Mucosa of gallbladder (tissue), 1 donor: ENCODE results near the gene LDLRAP1. TPM values are rescaled to one million over a fixed set of nuclear protein-coding genes. Genes with fewer than 3 reads are reported as not detected.

Experiments
- DNase-seq: peaks from one replicate; pipeline ENCODE4 v3.0.0-alpha.2; 2020; ENCODE audit warnings: low spot score
- total RNA-seq: library from RNA; stranded (reverse); gene quantifications from one replicate; pipeline ENCODE4 v1.2.1, GENCODE V29; 2021
- donor health status: DM: no; HTN: no; CAD: no.

LDLRAP1 gene
- total RNA-seq, 1 donor from 2014 or later, result 22.8 TPM

DNA sequence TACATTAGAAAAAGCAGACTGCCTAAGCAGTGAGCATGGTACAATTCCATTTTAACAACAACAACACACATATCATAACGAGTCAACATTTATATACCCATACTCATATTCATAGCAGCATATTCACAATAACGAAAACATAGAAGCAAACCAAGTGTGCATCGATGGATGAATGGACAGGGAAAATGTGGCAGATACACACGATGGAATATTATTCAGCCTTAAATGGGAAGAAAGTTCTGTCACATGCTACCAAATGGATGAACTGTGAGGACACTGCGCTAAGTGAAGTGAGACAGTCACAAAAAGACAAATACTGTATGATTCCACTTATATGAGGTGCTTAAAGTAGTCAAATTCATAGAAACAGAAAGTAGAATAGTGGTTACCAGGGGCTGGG is 63.7 kb downstream of the LDLRAP1 start:
- no peak for DNase-seq

DNA sequence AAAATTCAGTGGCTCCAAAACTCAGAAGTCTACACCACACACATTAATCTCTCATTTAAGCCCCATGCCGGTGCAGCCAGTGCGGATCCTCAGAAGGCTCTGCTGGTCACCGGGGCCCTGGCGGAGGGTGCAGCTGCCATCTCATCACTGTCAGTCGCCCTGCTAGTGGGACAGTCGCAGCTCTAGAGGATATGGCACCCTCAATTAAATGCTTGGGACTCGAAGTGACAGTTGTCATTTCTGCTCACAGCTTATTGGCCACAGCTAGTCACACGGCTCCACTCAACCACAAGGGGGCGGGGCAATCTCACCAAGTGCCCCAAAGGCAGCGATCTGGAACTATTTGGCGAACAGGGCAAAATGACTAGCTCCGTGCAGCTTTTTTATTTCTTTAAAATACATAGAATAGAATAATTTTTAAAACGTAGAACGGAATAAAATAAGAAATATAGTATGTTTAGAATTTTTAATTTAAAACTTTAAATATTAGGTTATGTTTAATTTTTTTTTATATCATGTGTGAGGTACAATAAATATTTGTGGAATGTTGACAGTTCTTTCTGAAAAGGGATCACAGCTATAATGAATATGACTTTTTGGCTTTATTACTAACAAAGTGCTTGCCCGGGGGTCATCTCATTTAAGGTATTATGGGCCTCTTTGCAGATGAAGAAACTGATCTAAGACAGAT is 65.2 kb downstream of the LDLRAP1 start:
- DNase-seq, result peak; percentile 88

DNA sequence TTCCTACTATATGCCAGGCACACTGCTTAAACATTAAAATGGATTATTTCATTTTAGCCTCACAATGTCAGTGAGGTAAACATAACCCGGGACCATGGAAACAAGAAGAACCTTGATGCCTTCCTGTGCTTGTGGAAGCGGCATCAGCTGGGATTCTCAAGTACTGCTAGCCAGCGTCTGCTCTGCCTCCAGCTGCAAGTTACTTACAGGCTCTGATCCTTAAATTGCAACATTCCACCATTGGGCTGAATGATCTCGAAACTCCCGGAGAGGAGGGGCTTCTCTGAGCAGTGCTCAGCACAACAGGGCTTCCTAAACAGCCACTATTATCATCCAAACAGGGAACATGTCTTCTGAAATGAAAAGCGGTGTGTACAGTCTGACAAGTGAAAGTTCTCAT is 66.5 kb downstream of the LDLRAP1 start:
- no peak for DNase-seq

DNA sequence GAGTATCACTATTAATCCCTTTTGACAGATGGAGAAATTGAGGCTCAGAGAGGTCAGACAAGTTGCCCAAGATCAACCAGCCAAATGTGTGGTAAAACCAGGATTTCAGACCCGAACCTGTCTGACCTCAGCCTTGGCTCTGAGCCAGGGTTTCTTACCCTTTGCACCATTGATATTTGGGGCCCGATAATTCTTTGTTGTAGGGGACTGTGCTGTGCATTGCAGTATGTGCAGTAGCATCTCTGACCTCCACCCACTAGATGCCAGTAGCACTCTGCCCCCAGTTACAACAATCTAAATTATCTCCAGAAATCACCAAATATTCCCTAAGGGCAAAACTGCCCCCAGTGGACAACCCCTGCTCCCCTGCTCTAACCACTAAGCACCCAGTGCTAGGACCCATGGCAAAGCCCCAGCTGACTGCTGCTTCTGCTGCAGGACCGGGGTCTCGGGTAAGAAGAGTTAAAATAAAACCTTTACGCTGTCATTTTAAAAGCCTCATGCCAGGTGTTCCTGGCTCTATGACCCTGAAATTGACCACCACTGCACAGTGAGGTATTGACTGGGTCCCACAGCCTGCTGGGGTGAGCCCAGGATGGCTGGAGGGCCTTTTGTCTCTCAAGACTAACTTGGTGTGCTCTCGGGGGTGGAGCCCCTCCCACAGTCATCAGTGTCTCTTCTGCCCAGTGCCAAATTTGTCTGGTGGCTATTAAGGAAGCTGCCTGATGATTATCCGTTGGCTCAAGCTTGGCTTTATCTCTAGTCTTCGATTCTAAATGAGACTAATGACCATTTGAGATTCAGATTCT is 67.6 kb downstream of the LDLRAP1 start:
- DNase-seq, result no peak

DNA sequence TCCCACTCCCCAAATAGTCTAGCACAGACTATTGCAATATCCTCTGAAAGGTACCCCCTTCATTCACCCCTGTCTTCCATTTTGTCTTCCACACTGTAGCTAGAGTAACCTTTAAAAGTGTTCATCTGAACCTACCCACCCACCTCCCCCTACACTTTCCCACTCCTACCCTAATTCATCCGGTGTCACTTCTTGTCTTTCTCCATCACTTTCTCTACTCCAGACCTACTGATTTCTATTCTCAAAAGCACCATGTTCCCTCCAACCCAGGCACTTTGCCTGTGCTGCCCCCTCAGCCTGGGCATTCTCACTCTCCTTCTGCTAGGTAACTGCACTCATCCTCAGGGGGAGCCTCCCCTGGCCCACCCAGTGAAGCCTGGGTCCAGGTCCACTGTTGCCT is 68.4 kb downstream of the LDLRAP1 start:
- DNase-seq, result no peak

DNA sequence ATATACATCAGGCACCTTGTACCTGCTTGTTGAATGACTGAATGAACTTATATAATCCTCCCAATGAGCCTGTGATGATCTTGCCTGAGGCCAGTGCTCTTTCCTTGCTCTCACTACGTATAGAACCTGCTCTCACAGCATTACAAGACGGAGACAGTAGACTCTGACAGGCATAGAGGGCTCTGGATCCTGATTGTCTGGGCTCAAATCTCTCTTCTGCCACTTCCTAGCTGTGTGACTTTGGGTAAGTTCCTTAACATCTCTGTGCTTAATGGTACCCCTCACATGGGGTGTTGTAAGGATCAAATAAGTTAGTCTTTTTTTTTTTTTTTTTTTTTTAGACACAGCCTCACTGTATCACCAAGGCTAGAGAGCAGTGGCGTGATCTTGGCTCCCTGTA is 69.0 kb downstream of the LDLRAP1 start:
- no peak for DNase-seq

DNA sequence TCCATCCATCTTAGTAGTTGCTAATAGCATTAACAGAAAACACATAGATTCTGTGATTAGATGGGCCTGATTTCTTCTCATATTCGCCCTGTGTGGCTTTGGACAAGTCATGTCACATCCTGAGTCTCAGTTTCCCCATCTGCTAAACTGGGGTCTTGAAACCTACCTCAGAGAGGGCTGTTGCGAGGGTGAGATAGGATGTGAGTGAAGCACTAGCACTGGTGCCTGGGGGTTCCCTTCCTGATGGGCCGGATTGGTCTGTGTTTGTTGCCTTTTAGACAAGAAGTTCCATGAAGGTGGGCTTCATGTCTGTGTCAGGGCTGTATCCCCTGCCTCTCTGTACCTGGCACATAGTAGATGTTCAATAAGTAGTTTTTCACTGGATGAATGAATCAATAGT is 69.7 kb downstream of the LDLRAP1 start:
- DNase-seq, result no peak

DNA sequence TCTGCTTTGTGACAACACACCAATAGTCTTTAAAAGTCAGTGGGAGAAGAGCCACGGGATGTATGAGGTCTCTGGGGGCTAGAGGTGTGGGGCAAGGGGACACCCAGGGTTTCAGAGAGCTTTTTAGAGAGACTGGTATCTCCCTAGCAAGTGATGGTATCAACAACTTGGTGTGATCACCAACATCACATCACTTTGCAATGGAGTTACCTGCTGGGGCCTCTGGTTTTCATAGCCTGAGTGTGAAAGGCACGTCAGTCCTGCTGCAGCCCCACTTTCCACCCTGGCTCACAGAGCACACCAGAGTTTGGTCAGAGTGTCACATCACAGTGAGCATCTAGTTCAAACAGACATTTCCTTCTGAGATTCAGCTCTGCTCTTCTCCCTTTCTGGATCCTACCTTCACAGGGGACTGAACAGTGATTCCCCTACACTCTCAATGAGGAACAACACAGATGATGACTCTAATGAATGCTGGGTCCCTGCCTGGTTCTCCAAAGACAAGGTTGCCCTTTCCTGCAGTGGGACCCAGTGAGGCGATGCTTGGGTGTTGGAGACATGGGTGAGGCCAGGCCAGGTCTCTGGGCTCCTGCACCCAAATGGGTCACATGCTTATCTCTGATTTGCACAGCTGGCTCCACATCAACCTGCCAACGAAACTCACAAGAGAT is 71.2 kb downstream of the LDLRAP1 start:
- no peak for DNase-seq

DNA sequence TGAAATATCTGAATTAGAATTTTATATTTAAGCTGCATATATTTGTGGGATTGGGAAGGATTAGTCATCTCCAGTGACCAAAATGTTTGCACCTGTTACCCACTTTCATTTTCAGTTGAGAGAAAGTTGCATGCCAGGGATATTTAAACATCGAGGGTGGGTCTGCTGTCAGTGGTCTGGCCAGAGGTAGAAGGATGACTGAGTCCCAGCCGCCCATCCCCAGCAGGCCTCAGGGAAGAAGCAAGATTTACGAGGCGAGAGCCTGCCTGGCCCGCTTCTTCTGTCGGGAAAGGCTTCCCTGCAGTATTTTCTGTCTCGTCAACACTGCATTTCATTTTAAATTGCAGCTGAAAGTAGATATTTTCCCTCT is 71.8 kb downstream of the LDLRAP1 start:
- DNase-seq, result no peak

DNA sequence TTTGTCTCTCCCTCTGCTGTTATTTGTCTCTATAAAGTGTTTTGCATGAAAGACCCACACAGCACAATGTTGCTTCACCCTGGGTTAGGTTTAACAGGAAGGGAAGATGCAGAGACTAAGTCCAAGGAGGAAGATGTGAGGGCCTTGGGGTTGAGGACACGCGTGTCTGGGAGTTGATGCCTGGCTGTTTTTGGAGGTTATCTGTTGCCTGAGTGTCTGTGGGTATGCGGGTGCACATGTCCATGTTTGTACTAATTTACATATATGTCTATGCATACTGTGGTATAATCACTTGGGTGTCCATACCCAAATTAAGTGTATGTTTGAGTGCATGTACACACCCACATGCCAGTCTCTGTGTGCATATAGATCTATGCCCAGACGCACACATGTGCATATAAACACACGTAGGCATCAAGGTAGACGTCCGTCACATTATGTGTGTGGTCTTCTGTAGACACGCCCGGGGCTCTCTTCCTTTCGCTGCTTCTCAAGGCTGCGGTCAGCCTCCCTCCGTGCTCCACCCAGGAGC is 72.2 kb downstream of the LDLRAP1 start:
- no peak for DNase-seq

DNA sequence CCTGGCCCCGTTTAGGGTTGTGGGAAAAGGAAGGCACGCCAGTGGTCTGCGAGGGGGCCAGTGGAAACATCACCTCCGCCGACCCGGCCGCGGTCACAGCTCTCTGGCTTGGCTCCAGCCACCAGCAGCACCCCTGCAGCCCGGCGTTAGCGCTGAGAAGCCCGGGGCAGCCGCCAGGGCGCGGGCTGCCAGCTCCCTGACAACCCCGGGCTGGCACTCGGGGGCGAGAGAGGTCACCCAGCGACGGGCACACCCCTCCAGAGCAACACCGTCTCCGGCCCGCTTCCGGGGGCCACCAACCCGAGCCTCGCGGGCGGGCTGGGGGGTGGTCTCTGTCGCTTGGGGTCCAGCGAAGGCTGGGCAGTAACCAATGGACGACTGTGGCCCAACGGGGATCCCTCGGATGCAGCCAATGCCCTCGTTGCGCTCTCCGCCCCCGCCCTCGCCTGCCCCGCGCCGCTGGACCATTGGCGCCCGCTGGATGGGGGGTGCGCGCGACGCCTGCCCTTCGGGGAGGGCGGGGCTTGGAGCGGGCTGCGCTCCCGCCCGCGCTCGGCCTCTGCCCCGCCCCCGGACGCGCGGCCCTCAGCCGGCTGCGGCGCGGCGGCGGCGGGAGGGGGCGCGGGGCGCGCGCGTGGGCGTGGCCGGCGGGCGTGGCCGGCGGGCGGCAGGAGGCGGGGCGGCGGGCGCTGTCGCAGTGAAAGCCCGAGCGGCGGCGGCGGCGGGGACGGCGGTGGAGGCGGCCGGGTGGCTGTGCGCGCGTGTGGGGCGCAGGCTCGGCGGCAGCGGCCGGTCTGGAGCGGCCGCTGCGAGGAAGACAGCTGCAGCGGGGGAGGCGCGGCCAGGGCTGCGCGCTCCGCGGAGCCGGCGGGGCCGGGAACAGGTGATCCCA is 72.9 kb downstream of the LDLRAP1 start, which contains the start of gene MAN1C1:
Gene MAN1C1, plus strand, starts transcription at position 697 of the 892 bp plus-strand sequence. CDS start 1,007 bp downstream, outside the sequence.
- peak; percentile 81 for DNase-seq

DNA sequence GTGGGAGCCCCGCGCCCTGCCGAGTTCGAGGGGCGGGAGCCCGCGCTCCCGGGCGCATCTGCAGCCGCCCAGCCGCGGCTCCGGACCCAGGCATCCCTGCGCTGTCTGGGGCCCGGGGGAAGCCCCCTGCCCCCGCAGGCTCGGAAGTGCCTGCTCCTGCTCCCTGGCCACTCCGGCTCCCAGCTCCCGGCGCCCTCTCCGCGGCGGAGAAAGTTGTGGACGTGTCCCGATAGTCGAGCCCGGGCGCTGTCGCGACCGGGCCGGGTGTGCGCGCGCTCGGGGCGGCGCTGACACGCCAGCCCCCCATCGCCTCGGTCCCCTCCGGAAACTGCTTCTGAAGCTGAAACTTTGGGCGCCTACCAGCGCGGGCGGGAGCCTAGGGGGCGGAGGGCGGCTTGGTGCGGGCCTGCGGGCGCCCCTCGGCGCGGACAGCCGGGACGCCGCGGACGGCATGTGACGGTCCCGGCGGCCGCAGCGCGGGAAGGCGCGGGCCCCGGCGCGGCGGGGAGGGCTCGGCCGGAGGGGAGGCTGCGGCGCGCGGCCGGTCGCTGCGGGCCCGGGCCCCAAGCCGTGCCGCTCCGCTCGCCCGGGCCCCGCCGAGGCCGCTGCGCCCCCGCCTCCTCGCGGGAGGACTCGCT is 73.7 kb downstream of the LDLRAP1 start:
- no peak for DNase-seq

DNA sequence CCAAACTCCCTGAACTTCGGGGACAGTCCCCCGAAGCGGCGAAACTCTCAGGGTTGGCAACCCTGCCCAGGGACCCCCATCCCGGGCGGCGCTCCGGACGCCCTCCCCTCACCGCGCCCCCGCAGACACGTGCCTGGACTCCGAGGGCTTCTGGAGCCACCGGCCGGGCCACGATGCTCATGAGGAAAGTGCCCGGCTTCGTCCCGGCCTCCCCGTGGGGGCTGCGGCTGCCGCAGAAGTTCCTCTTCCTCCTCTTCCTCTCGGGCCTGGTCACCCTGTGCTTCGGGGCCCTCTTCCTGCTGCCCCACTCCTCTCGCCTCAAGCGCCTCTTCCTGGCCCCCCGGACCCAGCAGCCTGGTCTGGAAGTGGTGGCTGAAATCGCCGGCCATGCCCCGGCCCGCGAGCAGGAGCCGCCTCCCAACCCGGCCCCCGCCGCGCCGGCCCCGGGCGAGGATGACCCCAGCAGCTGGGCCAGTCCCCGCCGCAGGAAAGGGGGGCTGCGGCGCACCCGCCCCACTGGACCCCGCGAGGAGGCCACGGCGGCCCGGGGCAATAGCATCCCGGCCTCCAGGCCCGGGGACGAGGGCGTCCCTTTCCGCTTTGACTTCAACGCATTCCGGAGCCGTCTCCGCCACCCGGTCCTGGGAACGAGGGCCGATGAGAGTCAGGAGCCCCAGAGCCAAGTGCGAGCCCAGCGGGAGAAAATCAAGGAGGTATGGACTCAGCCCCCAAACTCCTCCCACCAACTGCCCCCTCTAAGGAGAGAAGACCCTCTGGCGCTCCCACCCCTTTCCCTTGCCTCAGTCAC is 74.4 kb downstream of the LDLRAP1 start:
- DNase-seq, result no peak

DNA sequence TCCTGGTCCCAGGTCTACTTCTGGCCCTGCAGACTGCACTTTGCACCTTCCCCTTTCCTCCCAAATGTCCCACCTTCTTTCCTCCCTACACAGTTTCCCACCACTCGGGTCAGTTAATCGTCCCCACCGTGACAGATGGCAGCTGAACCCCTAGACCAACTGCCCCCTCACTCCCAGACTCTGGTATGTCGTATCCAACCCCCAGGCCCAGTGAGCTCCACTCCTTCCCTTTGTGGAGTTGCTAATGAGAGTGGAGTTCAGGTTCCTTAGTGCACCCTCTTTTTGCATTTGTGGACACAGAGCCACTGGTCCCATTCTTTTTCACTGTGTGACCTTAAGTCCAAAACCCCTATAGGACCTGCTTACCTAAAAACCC is 75.0 kb downstream of the LDLRAP1 start:
- no peak for DNase-seq

Other genes starting within 250 kb of the LDLRAP1 start
- 124 TPM for gene TMEM50A, start 205.3 kb upstream of the LDLRAP1 start, total RNA-seq
- gene RHCE, start 122.8 kb upstream of the LDLRAP1 start, total RNA-seq, result 0.35 TPM
- 29.9 TPM for gene MACO1, start 112.7 kb upstream of the LDLRAP1 start, total RNA-seq
- 18.4 TPM for gene MAN1C1, start 73.2 kb downstream of the LDLRAP1 start, total RNA-seq